ENCODE results near the gene CDC73. TPM values are rescaled to one million over a fixed set of nuclear protein-coding genes. Genes with fewer than 3 reads are reported as not detected.
A peak's percentile ranks its signal among the peaks of the same experiment; 100 is the strongest.
"Not testable (repeated sequence)": the region's sequence is repeated elsewhere in the genome, so short reads cannot be mapped to it uniquely, and the experiment has no call there.

The CDC73 gene
- total RNA-seq, 1 experiment from 2014 or later = 85.8 TPM

- no TSS peak for BruUV-seq (replicated peaks)
- Mint-ChIP-seq H3K36me3 (ENCODE audit: insufficient read depth, unreplicated experiment) (peaks cover 31% of the 10 kb centered on the region), H3K27me3 (ENCODE audit: insufficient read depth, unreplicated experiment) (no peaks in the 10 kb centered on the region), H3K9me3 (ENCODE audit: unreplicated experiment) (no peaks in the 10 kb centered on the region), H3K27ac (ENCODE audit: low read depth, unreplicated experiment) (no peak overlapping the region), H3K4me3 (ENCODE audit: unreplicated experiment) (no peak overlapping the region), H3K4me1 (ENCODE audit: insufficient read depth, unreplicated experiment) (peaks cover 7% of the 10 kb centered on the region)
- no peak for DNase-seq (ENCODE audit: unreplicated experiment)
- no peak for TF ChIP-seq CTCF (IDR thresholded peaks at IDR 0.05; ENCODE audit: unreplicated experiment)
- intact Hi-C loops (cut with micrococcal nuclease) = no loop called here
- CTCF ChIA-PET = interaction anchor here (0.6 kb wide), 1 partner anchor 1164 kb away, joined by 3 read pairs; no protein-coding TSS in a partner anchor
- POLR2A ChIA-PET = interaction anchor here (0.8 kb wide), 1 partner anchor 10 kb away, joined by 3 read pairs; no protein-coding TSS in a partner anchor
These were observed 100.3 kb downstream of the CDC73 start for GRCh38 chr1:193222056-193222615.

GRCh38 chr1:193229136-193229535 is 107.3 kb downstream of the CDC73 start:
- BruUV-seq (replicated peaks) = no TSS peak
- DNase-seq (ENCODE audit: unreplicated experiment) = peak; percentile 50
- H3K27ac Mint-ChIP-seq (ENCODE audit: low read depth, unreplicated experiment) = no peak overlapping the region
- no peaks in the 10 kb centered on the region for H3K27me3 Mint-ChIP-seq (ENCODE audit: insufficient read depth, unreplicated experiment)
- no peaks in the 10 kb centered on the region for H3K9me3 Mint-ChIP-seq (ENCODE audit: unreplicated experiment)
- H3K4me3 Mint-ChIP-seq (ENCODE audit: unreplicated experiment) = no peak overlapping the region
- POLR2A ChIA-PET = interaction anchor here (0.7 to 0.8 kb wide), 3 partner anchors 13 to 25 kb away, joined by 3 read pairs; no protein-coding TSS in a partner anchor
- CTCF ChIA-PET = interaction anchor here (0.5 kb wide), 1 partner anchor 526 kb away, joined by 3 read pairs; no protein-coding TSS in a partner anchor
- intact Hi-C loops (cut with micrococcal nuclease) = no loop called here
- TF ChIP-seq CTCF (IDR thresholded peaks at IDR 0.05; ENCODE audit: unreplicated experiment) = no peak
- peaks cover 41% of the 10 kb centered on the region for H3K36me3 Mint-ChIP-seq (ENCODE audit: insufficient read depth, unreplicated experiment)
- H3K4me1 Mint-ChIP-seq (ENCODE audit: insufficient read depth, unreplicated experiment) = peaks cover 11% of the 10 kb centered on the region

GRCh38 chr1:193231146-193231545 is 109.3 kb downstream of the CDC73 start:
- H3K27ac Mint-ChIP-seq (ENCODE audit: low read depth, unreplicated experiment); intact Hi-C loops (cut with micrococcal nuclease); H3K4me3 Mint-ChIP-seq (ENCODE audit: unreplicated experiment); H3K9me3 Mint-ChIP-seq (ENCODE audit: unreplicated experiment); H3K27me3 Mint-ChIP-seq (ENCODE audit: insufficient read depth, unreplicated experiment); BruUV-seq (replicated peaks); DNase-seq (ENCODE audit: unreplicated experiment): not testable (repeated sequence)
- ChIA-PET CTCF (interaction anchor here (1.2 kb wide), 1 partner anchor 14 kb away, joined by 3 read pairs; no protein-coding TSS in a partner anchor), POLR2A (interaction anchor here (0.7 to 1.2 kb wide), 2 partner anchors 8 to 385 kb away, joined by 3 read pairs; no protein-coding TSS in a partner anchor)
- H3K4me1 Mint-ChIP-seq (ENCODE audit: insufficient read depth, unreplicated experiment) = peaks cover 11% of the 10 kb centered on the region
- H3K36me3 Mint-ChIP-seq (ENCODE audit: insufficient read depth, unreplicated experiment) = peaks cover 44% of the 10 kb centered on the region

GRCh38 chr1:193234530-193234929 is 112.7 kb downstream of the CDC73 start:
- POLR2A ChIA-PET = interaction anchor here (1.1 kb wide), 1 partner anchor 15 kb away, joined by 3 read pairs; no protein-coding TSS in a partner anchor
- Mint-ChIP-seq H3K27me3 (ENCODE audit: insufficient read depth, unreplicated experiment) (no peaks in the 10 kb centered on the region), H3K4me1 (ENCODE audit: insufficient read depth, unreplicated experiment) (no peaks in the 10 kb centered on the region), H3K4me3 (ENCODE audit: unreplicated experiment) (no peak overlapping the region), H3K27ac (ENCODE audit: low read depth, unreplicated experiment) (no peak overlapping the region), H3K36me3 (ENCODE audit: insufficient read depth, unreplicated experiment) (peaks cover 58% of the 10 kb centered on the region), H3K9me3 (ENCODE audit: unreplicated experiment) (no peaks in the 10 kb centered on the region)
- BruUV-seq (replicated peaks) = no TSS peak
- CTCF ChIA-PET = interaction anchor here (0.6 kb wide), 1 partner anchor 368 kb away, joined by 4 read pairs; no protein-coding TSS in a partner anchor
- TF ChIP-seq CTCF (IDR thresholded peaks at IDR 0.05; ENCODE audit: unreplicated experiment) = no peak
- DNase-seq (ENCODE audit: unreplicated experiment) = no peak
- intact Hi-C loops (cut with micrococcal nuclease) = no loop called here
